PC-9 (cell line): ENCODE data around the gene PYCR2. TPM values are rescaled to one million over a fixed set of nuclear protein-coding genes. Genes with fewer than 3 reads are reported as not detected.

ENCODE experiments used
- BruUV-seq: library from RNA; stranded (reverse); fragments of 400-500 nt; replicated peaks from 2 replicates; lab custom pipeline; 2021; lab: Mats Ljungman, UMichigan
- CTCF ChIA-PET: fragments of 300-600 bp; sonication (Branson Sonifier 250); formaldehyde crosslinking; loops from one replicate; lab custom pipeline; 2022; ENCODE audit warnings: antibody characterized with exemption; lab: Charles Lee
- POLR2A ChIA-PET: fragments of 300-600 bp; sonication (Branson Sonifier 250); formaldehyde crosslinking; loops from one replicate; lab custom pipeline; 2022; ENCODE audit warnings: antibody characterized with exemption; ENCODE audit not compliant: unreplicated experiment; lab: Charles Lee
- DNase-seq, 2 experiments: peaks; one replicate each; pipeline versions ENCODE4 v3.0.0 to v3.0.0-alpha.2; 2015 to 2022; ENCODE audit warnings: mixed read lengths in 1 of 2
- H2AFZ ChIP-seq: fragments of 200-600 bp; sonication (generic); 2 replicates; pipeline ENCODE4 v1.8.1; 2017; ENCODE audit warnings: antibody characterized with exemption
- H3F3A ChIP-seq: fragments of 200-600 bp; sonication (generic); 2 replicates; pipeline ENCODE4 v1.8.1; 2017; ENCODE audit warnings: antibody characterized with exemption, mild to moderate bottlenecking, low read depth; ENCODE audit not compliant: insufficient read depth
- H3K27ac ChIP-seq: fragments of 200-600 bp; sonication (generic); 2 replicates; pipeline ENCODE4 v1.6.1; 2016; ENCODE audit warnings: mixed run types
- H3K27me3 ChIP-seq: fragments of 200-600 bp; sonication (generic); 2 replicates; pipeline ENCODE4 v1.6.1; 2016; ENCODE audit warnings: low read depth, mixed run types; ENCODE audit not compliant: insufficient read depth
- H3K36me3 ChIP-seq: fragments of 200-600 bp; sonication (generic); 2 replicates; pipeline ENCODE4 v1.6.1; 2016; ENCODE audit warnings: low read depth, mixed run types
- H3K4me1 ChIP-seq: fragments of 200-600 bp; sonication (generic); replicated peaks from 2 replicates; pipeline ENCODE4 v1.6.1; 2016; ENCODE audit warnings: mixed run types; ENCODE audit not compliant: insufficient read depth
- H3K4me2 ChIP-seq: fragments of 200-600 bp; sonication (generic); 2 replicates; pipeline ENCODE4 v1.6.1; 2017; ENCODE audit warnings: mixed run types
- H3K4me3 ChIP-seq: fragments of 200-600 bp; sonication (generic); 2 replicates; pipeline ENCODE4 v1.6.1; 2016; ENCODE audit warnings: mixed run types
- H3K79me2 ChIP-seq: fragments of 200-600 bp; sonication (generic); 2 replicates; pipeline ENCODE4 v1.6.1; 2017; ENCODE audit warnings: low read depth, mixed run types
- H3K9me2 ChIP-seq: fragments of 200-600 bp; sonication (generic); 2 replicates; pipeline ENCODE4 v1.8.1; 2017; ENCODE audit warnings: mild to moderate bottlenecking; ENCODE audit not compliant: insufficient read depth
- H3K9me3 ChIP-seq: fragments of 200-600 bp; sonication (generic); 2 replicates; pipeline ENCODE4 v1.8.1; 2016; ENCODE audit warnings: low read depth; ENCODE audit not compliant: insufficient read depth
- H4K20me1 ChIP-seq: fragments of 200-600 bp; sonication (generic); 2 replicates; pipeline ENCODE4 v1.8.1; 2017; ENCODE audit not compliant: insufficient read depth
- EZH2 ChIP-seq: fragments of 200-600 bp; sonication (generic); IDR thresholded peaks from 2 replicates; pipeline ENCODE4 v1.8.0; 2017; ENCODE audit warnings: antibody characterized with exemption, low read depth
- intact Hi-C: fragments of 100-400 bp; cut with micrococcal nuclease; formaldehyde crosslinking; loops from one replicate; pipeline ENCODE4 v1.10.0; 2022; ENCODE audit not compliant: unreplicated experiment
- total RNA-seq: library from RNA; stranded (reverse); gene quantifications from 2 replicates; pipeline ENCODE4 v1.2.3, GENCODE V29; 2021
- TF ChIP-seq, protein P1 (sequence below): fragments of 200-600 bp; sonication (generic); conservative IDR thresholded peaks from 2 replicates; pipeline ENCODE4 v1.6.1; 2017; ENCODE audit warnings: mixed run types, antibody characterized with exemption, mild to moderate bottlenecking, moderate library complexity

PYCR2 gene
- total RNA-seq, 1 experiment from 2014 or later, result 100 TPM

DNA sequence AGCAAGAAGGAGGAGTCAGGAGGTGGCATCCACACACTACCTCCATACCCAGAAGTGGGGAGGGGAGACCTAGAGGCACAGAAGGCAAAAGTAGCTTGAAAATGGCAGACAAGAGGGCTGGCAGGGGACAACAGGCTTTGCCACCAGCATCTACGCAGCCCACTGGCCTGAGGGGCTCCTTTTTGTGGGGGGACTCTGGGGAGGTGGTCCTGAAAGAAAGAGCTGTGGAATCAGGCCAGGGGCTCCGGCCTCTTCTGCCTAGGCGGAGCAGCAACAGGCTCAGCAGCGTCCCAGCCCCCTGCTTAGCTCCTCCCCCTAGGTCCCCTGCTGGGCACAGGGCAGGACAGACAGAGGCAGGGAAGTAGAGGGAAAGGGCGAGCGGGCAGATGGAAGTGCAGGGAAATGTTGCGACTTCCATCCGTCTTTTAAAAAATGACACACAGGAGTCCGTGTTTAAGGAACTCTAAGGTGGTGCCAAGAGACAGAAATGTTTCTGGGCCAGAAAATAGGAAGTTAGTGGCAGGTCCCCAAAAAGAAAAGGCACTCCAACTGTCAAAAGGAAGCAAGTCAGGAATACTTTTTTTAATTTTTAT lies 27.0 kb upstream of the PYCR2 start:
- Histone ChIP-seq H3K36me3 (no peaks in the 10 kb centered on the region), H3K9me3 (no peaks in the 10 kb centered on the region), H3K27ac (no peak overlapping the region), H3K4me1 (no peaks in the 10 kb centered on the region), H3K4me3 (no peak overlapping the region), H3F3A (0 out of 2 replicates have a peak, but pooled peaks cover 6% of the 10 kb centered on the region), H3K4me2 (no peak overlapping the region), H3K79me2 (no peaks in the 10 kb centered on the region), H4K20me1 (no peaks in the 10 kb centered on the region), H2AFZ (no peak overlapping the region), H3K27me3 (0 out of 2 replicates have a peak, but pooled peaks cover 2% of the 10 kb centered on the region), H3K9me2 (no peaks in the 10 kb centered on the region)
- BruUV-seq, result no TSS peak
- ChIA-PET POLR2A (no interaction called here), CTCF (interaction anchor here (0.7 kb wide), 1 partner anchor 117 kb away, joined by 3 read pairs; no protein-coding TSS in a partner anchor)
- TF ChIP-seq, protein P1, sequence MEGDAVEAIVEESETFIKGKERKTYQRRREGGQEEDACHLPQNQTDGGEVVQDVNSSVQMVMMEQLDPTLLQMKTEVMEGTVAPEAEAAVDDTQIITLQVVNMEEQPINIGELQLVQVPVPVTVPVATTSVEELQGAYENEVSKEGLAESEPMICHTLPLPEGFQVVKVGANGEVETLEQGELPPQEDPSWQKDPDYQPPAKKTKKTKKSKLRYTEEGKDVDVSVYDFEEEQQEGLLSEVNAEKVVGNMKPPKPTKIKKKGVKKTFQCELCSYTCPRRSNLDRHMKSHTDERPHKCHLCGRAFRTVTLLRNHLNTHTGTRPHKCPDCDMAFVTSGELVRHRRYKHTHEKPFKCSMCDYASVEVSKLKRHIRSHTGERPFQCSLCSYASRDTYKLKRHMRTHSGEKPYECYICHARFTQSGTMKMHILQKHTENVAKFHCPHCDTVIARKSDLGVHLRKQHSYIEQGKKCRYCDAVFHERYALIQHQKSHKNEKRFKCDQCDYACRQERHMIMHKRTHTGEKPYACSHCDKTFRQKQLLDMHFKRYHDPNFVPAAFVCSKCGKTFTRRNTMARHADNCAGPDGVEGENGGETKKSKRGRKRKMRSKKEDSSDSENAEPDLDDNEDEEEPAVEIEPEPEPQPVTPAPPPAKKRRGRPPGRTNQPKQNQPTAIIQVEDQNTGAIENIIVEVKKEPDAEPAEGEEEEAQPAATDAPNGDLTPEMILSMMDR, result no peak
- no peak for TF ChIP-seq EZH2
- no peak for DNase-seq
- intact Hi-C loops, result no loop called here

DNA sequence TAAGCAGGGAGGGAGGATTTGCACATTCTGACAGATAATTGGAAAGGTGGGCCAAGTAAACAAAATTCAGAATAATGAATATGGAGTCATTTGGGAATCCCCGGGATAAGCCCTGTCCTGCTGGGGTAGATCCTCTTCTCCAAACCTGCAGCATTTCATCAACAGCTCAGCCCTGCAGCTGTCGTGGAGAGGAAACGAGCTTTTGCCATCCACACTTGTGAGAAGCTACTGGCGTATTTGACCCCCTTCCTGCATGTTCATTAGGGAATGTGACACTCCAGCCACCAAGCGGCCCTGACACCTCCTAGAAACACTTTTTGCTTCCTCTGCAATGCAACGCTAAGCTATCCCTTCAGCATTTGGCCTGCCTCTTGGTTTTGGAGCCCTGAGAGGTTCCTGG lies 25.0 kb upstream of the PYCR2 start:
- no peaks in the 10 kb centered on the region for H4K20me1 ChIP-seq
- H3K79me2 ChIP-seq, result no peaks in the 10 kb centered on the region
- no peak overlapping the region for H2AFZ ChIP-seq
- no TSS peak for BruUV-seq
- H3K9me2 ChIP-seq, result no peaks in the 10 kb centered on the region
- no peak for DNase-seq
- H3K4me1 ChIP-seq, result no peaks in the 10 kb centered on the region
- H3K4me3 ChIP-seq, result no peak overlapping the region
- H3K4me2 ChIP-seq, result no peak overlapping the region
- intact Hi-C loops, result no loop called here
- CTCF ChIA-PET, result no interaction called here
- no peak overlapping the region for H3K27ac ChIP-seq
- POLR2A ChIA-PET, result no interaction called here
- no peaks in the 10 kb centered on the region for H3K9me3 ChIP-seq
- H3K27me3 ChIP-seq, result 0 out of 2 replicates have a peak, but pooled peaks cover 2% of the 10 kb centered on the region
- TF ChIP-seq EZH2, result no peak
- TF ChIP-seq, protein P1, result no peak
- H3K36me3 ChIP-seq, result no peaks in the 10 kb centered on the region
- H3F3A ChIP-seq, result 0 out of 2 replicates have a peak, but pooled peaks cover 6% of the 10 kb centered on the region

DNA sequence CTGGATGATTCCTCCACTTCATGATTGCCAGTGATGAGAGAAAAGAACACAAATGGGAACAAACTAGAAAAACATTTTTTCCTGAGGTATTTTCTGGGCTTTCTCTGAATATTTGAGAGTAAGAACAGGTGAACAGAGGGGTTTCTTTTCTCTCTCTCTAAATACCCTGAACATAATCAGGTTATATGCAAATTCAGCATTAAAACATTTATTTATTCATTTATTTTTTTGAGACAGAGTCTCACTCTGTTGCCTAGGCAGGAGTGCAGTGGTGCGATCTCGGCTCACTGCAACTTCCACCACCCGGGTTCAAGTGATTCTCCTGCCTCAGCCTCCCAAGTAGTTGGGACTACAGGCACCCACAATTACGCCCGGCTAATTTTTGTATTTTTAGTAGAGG lies 22.8 kb upstream of the PYCR2 start:
- intact Hi-C loops, result no loop called here
- Histone ChIP-seq H4K20me1 (no peaks in the 10 kb centered on the region), H3F3A (no peaks in the 10 kb centered on the region), H3K4me3 (no peak overlapping the region), H3K79me2 (no peaks in the 10 kb centered on the region), H2AFZ (no peak overlapping the region), H3K4me1 (no peaks in the 10 kb centered on the region), H3K27me3 (0 out of 2 replicates have a peak, but pooled peaks cover 2% of the 10 kb centered on the region), H3K27ac (no peak overlapping the region), H3K36me3 (no peaks in the 10 kb centered on the region), H3K4me2 (no peak overlapping the region), H3K9me3 (no peaks in the 10 kb centered on the region), H3K9me2 (no peaks in the 10 kb centered on the region)
- CTCF ChIA-PET, result no interaction called here
- TF ChIP-seq, protein P1, result no peak
- TF ChIP-seq EZH2, result no peak
- POLR2A ChIA-PET, result no interaction called here
- BruUV-seq, result no TSS peak
- DNase-seq, result no peak
